Mucosa of rectum (tissue), 2 donors: ENCODE measurements around the gene CDC73.
"Not testable (repeated sequence)": the region's sequence is repeated elsewhere in the genome, so short reads cannot be mapped to it uniquely, and the experiment has no call there.

Experiments
- H3K27ac ChIP-seq, 2 donors: one replicate each; pipeline ENCODE4 v1.7.0; 2013; ENCODE audit warnings: inconsistent platforms in 2 of 2, low read depth in 2 of 2, low read length in 2 of 2
- H3K27me3 ChIP-seq, 2 donors: one replicate each; pipeline ENCODE4 v1.7.0; 2013; ENCODE audit warnings: low read length in 2 of 2; ENCODE audit not compliant: control insufficient read depth in 2 of 2, insufficient read depth in 2 of 2
- H3K36me3 ChIP-seq, 2 donors: one replicate each; pipeline ENCODE4 v1.7.0; 2013; ENCODE audit warnings: low read length in 2 of 2; ENCODE audit not compliant: control insufficient read depth in 2 of 2, insufficient read depth in 2 of 2
- H3K4me1 ChIP-seq, 2 donors: one replicate each; pipeline ENCODE4 v1.7.0; 2013; ENCODE audit warnings: low read length in 2 of 2, mild to moderate bottlenecking in 1 of 2; ENCODE audit not compliant: control insufficient read depth in 2 of 2, insufficient read depth in 2 of 2
- H3K4me3 ChIP-seq, 2 donors: one replicate each; pipeline ENCODE4 v1.7.0; 2013; ENCODE audit warnings: low read length in 2 of 2
- H3K9ac ChIP-seq, 2 donors: one replicate each; pipeline ENCODE4 v1.7.0; 2013; ENCODE audit warnings: low read length in 2 of 2, low read depth in 1 of 2, mild to moderate bottlenecking in 1 of 2
- H3K9me3 ChIP-seq, 2 donors: one replicate each; pipeline ENCODE4 v1.7.0; 2013; ENCODE audit warnings: low read length in 2 of 2; ENCODE audit not compliant: control insufficient read depth in 2 of 2
- donor health status: healthy.
- donor health status: Normal muscosa, but diverticular disease.

Gene CDC73

GRCh38 chr1:193213998-193214397 lies 92.2 kb downstream of the CDC73 start:
- no peak overlapping the region for H3K27ac ChIP-seq
- peaks cover 3 to 11% of the 10 kb centered on the region in 2 donors for H3K36me3 ChIP-seq

GRCh38 chr1:193216920-193217319 lies 95.1 kb downstream of the CDC73 start:
- Histone ChIP-seq H3K9ac (no peak overlapping the region), H3K27me3 (no peaks in the 10 kb centered on the region), H3K4me3 (no peak overlapping the region), H3K4me1 (no peaks in the 10 kb centered on the region), H3K9me3 (no peaks in the 10 kb centered on the region), H3K36me3 (peaks cover 3 to 15% of the 10 kb centered on the region in 2 donors), H3K27ac (no peak overlapping the region)

More at GRCh38 chr1:193213998-193214397, 92.2 kb downstream of the CDC73 start:
- Histone ChIP-seq H3K9ac (no peak overlapping the region), H3K27me3 (no peaks in the 10 kb centered on the region), H3K9me3 (no peaks in the 10 kb centered on the region), H3K4me1 (no peaks in the 10 kb centered on the region), H3K4me3 (no peak overlapping the region)

- no peak overlapping the region for H3K9ac ChIP-seq
Observed at GRCh38 chr1:193219391-193219790, 97.6 kb downstream of the CDC73 start.

GRCh38 chr1:193221651-193222050 lies 99.8 kb downstream of the CDC73 start:
- Histone ChIP-seq H3K4me1 (no peaks in the 10 kb centered on the region), H3K27me3 (no peaks in the 10 kb centered on the region), H3K27ac (no peak overlapping the region), H3K36me3 (peaks cover 0 to 10% of the 10 kb centered on the region in 2 donors), H3K9ac (no peak overlapping the region), H3K9me3 (no peaks in the 10 kb centered on the region), H3K4me3 (no peak overlapping the region)

More at GRCh38 chr1:193219391-193219790, 97.6 kb downstream of the CDC73 start:
- H3K9me3 ChIP-seq: no peaks in the 10 kb centered on the region
- no peak overlapping the region for H3K4me3 ChIP-seq
- H3K27me3 ChIP-seq: no peaks in the 10 kb centered on the region
- H3K36me3 ChIP-seq: peaks cover 0 to 10% of the 10 kb centered on the region in 2 donors
- no peak overlapping the region for H3K27ac ChIP-seq
- H3K4me1 ChIP-seq: no peaks in the 10 kb centered on the region

GRCh38 chr1:193222056-193222615 lies 100.3 kb downstream of the CDC73 start:
- Histone ChIP-seq H3K4me1 (no peaks in the 10 kb centered on the region), H3K27me3 (no peaks in the 10 kb centered on the region), H3K9ac (no peak overlapping the region), H3K27ac (no peak overlapping the region), H3K4me3 (no peak overlapping the region), H3K9me3 (no peaks in the 10 kb centered on the region), H3K36me3 (peaks cover 0 to 10% of the 10 kb centered on the region in 2 donors)

GRCh38 chr1:193229136-193229535 lies 107.3 kb downstream of the CDC73 start:
- H3K9me3 ChIP-seq: no peaks in the 10 kb centered on the region
- H3K4me1 ChIP-seq: no peaks in the 10 kb centered on the region
- H3K9ac ChIP-seq: no peak overlapping the region
- H3K4me3 ChIP-seq: no peak overlapping the region
- no peak overlapping the region for H3K27ac ChIP-seq
- peaks cover 0 to 2% of the 10 kb centered on the region in 2 donors for H3K36me3 ChIP-seq
- H3K27me3 ChIP-seq: no peaks in the 10 kb centered on the region

GRCh38 chr1:193231146-193231545 lies 109.3 kb downstream of the CDC73 start:
- H3K9ac ChIP-seq, H3K36me3 ChIP-seq, H3K27me3 ChIP-seq, H3K27ac ChIP-seq, H3K4me1 ChIP-seq, H3K4me3 ChIP-seq, H3K9me3 ChIP-seq: not testable (repeated sequence)

GRCh38 chr1:193234530-193234929 lies 112.7 kb downstream of the CDC73 start:
- Histone ChIP-seq H3K9me3 (no peaks in the 10 kb centered on the region), H3K36me3 (peaks cover 2 to 13% of the 10 kb centered on the region in 2 donors), H3K27me3 (no peaks in the 10 kb centered on the region), H3K4me1 (no peaks in the 10 kb centered on the region), H3K9ac (no peak overlapping the region), H3K27ac (no peak overlapping the region), H3K4me3 (no peak overlapping the region)

- H3K27me3 ChIP-seq: no peaks in the 10 kb centered on the region
Observed at GRCh38 chr1:193237381-193237978, 115.6 kb downstream of the CDC73 start.

GRCh38 chr1:193240609-193241008 lies 118.8 kb downstream of the CDC73 start:
- Histone ChIP-seq H3K9me3 (no peaks in the 10 kb centered on the region), H3K27ac (no peak overlapping the region), H3K27me3 (no peaks in the 10 kb centered on the region), H3K9ac (no peak overlapping the region), H3K4me3 (no peak overlapping the region), H3K36me3 (peaks cover 4 to 13% of the 10 kb centered on the region in 2 donors), H3K4me1 (no peaks in the 10 kb centered on the region)

More at GRCh38 chr1:193237381-193237978, 115.6 kb downstream of the CDC73 start:
- Histone ChIP-seq H3K27ac (no peak overlapping the region), H3K4me3 (no peak overlapping the region), H3K9ac (no peak overlapping the region), H3K9me3 (no peaks in the 10 kb centered on the region), H3K4me1 (no peaks in the 10 kb centered on the region), H3K36me3 (peaks cover 6 to 13% of the 10 kb centered on the region in 2 donors)
